ENCODE results near the gene IMPG1. TPM values are rescaled to one million over a fixed set of nuclear protein-coding genes. Genes with fewer than 3 reads are reported as not detected.

IMPG1 gene
- total and polyA plus RNA-seq, 2 of the 8 experiments (the other 6 are each of a cell fraction or from before 2014, with no cell fraction given): 0.02 TPM; not detected in 1

DNA sequence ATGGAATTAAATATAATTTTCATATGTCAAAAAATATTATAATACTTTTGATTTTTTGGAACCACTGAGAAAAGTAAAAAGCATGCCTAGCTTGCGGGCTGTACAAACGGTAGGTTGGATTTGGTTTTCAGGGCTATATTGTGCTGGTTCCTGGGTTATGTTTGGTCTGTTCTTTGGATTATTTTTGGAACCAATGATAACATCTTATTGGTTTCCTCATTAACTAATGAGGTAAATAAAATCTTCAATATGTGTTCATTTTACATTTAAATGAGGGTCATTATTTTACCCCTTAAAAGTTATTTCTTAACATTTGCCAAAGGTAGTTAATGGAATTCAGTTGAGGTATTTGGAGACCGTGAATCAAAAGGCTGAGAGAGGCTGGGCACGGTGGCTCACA is 96.6 kb downstream of the IMPG1 start:
- CTCF ChIA-PET (ENCODE audit: partially characterized antibody): interaction anchor here (1.7 kb wide), 1 partner anchor 376 kb away, joined by 4 read pairs; no protein-coding TSS in a partner anchor
- Histone ChIP-seq H3K23me2 (ENCODE audit: low read depth, low read length) (no peaks in the 10 kb centered on the region), H3K14ac (ENCODE audit: insufficient read length) (no peak overlapping the region), H3K36me3 (ENCODE audit: control insufficient read depth in 2 of 4, insufficient read depth in 4 of 4, low read length in 3 of 4) (no peaks in the 10 kb centered on the region), H4K5ac (ENCODE audit: insufficient read length, low read depth, low read length) (no peak overlapping the region), H3K4me2 (ENCODE audit: insufficient read depth in 1 of 2, low read depth in 2 of 2, low read length in 2 of 2) (no peak overlapping the region), H2BK5ac (ENCODE audit: low read depth, low read length) (no peak overlapping the region), H2BK12ac (ENCODE audit: low read depth, low read length) (no peak overlapping the region), H3K4ac (replicated peaks; ENCODE audit: insufficient read length, low read depth, low read length) (no peak overlapping the region), H3K23ac (ENCODE audit: insufficient read length) (no peak overlapping the region), H4K91ac (replicated peaks; ENCODE audit: insufficient read length, low read length) (no peak overlapping the region), H2BK15ac (ENCODE audit: low read length) (no peak overlapping the region), H3K27me3 (replicated peaks in 1 of 4; ENCODE audit: control insufficient read depth in 3 of 4, extremely low read depth in 1 of 4, insufficient read depth in 3 of 4, low read length in 3 of 4) (no peaks in the 10 kb centered on the region), H3K56ac (replicated peaks; ENCODE audit: insufficient read length, low read depth, low read length) (no peak overlapping the region), H3K4me1 (replicated peaks in 1 of 4; ENCODE audit: control insufficient read depth in 3 of 4, insufficient read depth in 4 of 4, low read length in 3 of 4) (no peaks in the 10 kb centered on the region), H4K8ac (ENCODE audit: extremely low read depth, insufficient read depth, low read length) (no peak overlapping the region), H3K4me3 (ENCODE audit: extremely low read depth in 1 of 4, insufficient read depth in 2 of 4, low read depth in 3 of 4, low read length in 4 of 4) (no peak overlapping the region), H3K9me3 (ENCODE audit: insufficient read depth in 2 of 2, low read depth in 1 of 2, low read length in 1 of 2) (no peaks in the 10 kb centered on the region), H3K9ac (replicated peaks in 1 of 4; ENCODE audit: extremely low read depth in 1 of 4, low read depth in 3 of 4, low read length in 3 of 4) (no peak overlapping the region), H3K27ac (ENCODE audit: low read depth, low read length) (no peak overlapping the region), H2BK120ac (replicated peaks; ENCODE audit: low read depth, low read length) (no peak overlapping the region), H2BK20ac (ENCODE audit: low read length) (no peak overlapping the region), H3K79me1 (ENCODE audit: low read depth, low read length) (no peaks in the 10 kb centered on the region), H3K79me2 (ENCODE audit: control insufficient read depth in 1 of 2, insufficient read depth in 2 of 2, low read length in 2 of 2) (no peaks in the 10 kb centered on the region), H3K18ac (ENCODE audit: extremely low read depth, low read length) (no peak overlapping the region), H4K20me1 (replicated peaks in 1 of 2; ENCODE audit: control insufficient read depth in 1 of 2, insufficient read depth in 2 of 2, low read length in 2 of 2) (no peaks in the 10 kb centered on the region), H2AFZ (ENCODE audit: low read length) (no peak overlapping the region), H2AK5ac (ENCODE audit: low read depth, low read length) (no peak overlapping the region)
- WGBS, 2 experiments (ENCODE audit: extremely low coverage in 1 of 2, insufficient coverage in 1 of 2, insufficient read length in 1 of 2, insufficient replicate concordance in 2 of 2, low coverage in 1 of 2, low lambda C conversion rate in 2 of 2, missing lambda C conversion rate in 1 of 2): 93% methylated on average over 4 of the region's 4 CpGs; no CpG with 5 or more reads in 1 of the 2 experiments
- FAIRE-seq (no peak), DNase-seq (ENCODE audit: low read depth in 1 of 2, low spot score in 2 of 2) (no peak)
- POLR2A ChIA-PET (ENCODE audit: partially characterized antibody): no interaction called here
- no peak for TF ChIP-seq SIX5 (IDR thresholded peaks at IDR 0.05; ENCODE audit: low read depth, low read length)
- no peak for TF ChIP-seq PHF8 (conservative IDR thresholded peaks at IDR 0.05; ENCODE audit: low read depth, low read length)
- TF ChIP-seq, protein P1, sequence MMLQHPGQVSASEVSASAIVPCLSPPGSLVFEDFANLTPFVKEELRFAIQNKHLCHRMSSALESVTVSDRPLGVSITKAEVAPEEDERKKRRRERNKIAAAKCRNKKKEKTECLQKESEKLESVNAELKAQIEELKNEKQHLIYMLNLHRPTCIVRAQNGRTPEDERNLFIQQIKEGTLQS (IDR thresholded peaks at IDR 0.05; ENCODE audit: insufficient read depth, low read depth, low read length): no peak
- no peak for TF ChIP-seq POLR2AphosphoS5 (IDR thresholded peaks at IDR 0.05; ENCODE audit: low read depth, low read length)
- TF ChIP-seq CREB1 (IDR thresholded peaks at IDR 0.05): no peak
- no peak for TF ChIP-seq EGR1 (IDR thresholded peaks at IDR 0.05; ENCODE audit: borderline replicate concordance, low read depth, low read length)
- no peak for TF ChIP-seq KDM5A (IDR thresholded peaks at IDR 0.05; ENCODE audit: low read length)
- no peak for TF ChIP-seq CBX5 (IDR thresholded peaks at IDR 0.05; ENCODE audit: low read depth, low read length)
